Vagina (tissue), 2 donors: ENCODE measurements around the gene ACYP2.

Experiments used
- CTCF ChIP-seq, 3 experiments: fragments of 450-650 bp in 2 of 3; fragments of 200-600 bp in 1 of 3; sonication (generic) in 1 of 3; IDR thresholded peaks; one replicate each; pipeline ENCODE4 v1.5.1; 2017 to 2019; ENCODE audit warnings: antibody characterized with exemption in 3 of 3, mild to moderate bottlenecking in 2 of 3, moderate library complexity in 2 of 3
- POLR2A ChIP-seq, 2 donors: fragments of 450-650 bp; IDR thresholded peaks; one replicate each; pipeline ENCODE4 v1.6.1; 2017; ENCODE audit warnings: antibody characterized with exemption in 2 of 2, mild to moderate bottlenecking in 2 of 2, moderate library complexity in 2 of 2

GRCh38 chr2:54092940-54093339 lies 22.5 kb upstream of the ACYP2 start:
- TF ChIP-seq CTCF (IDR thresholded peaks at IDR 0.05): no peak
- no peak for TF ChIP-seq POLR2A (IDR thresholded peaks at IDR 0.05)
